ENCODE data around the gene AURKAIP1.
A peak's percentile ranks its signal among the peaks of the same experiment; 100 is the strongest.
"Not testable (repeated sequence)": the region's sequence is repeated elsewhere in the genome, so short reads cannot be mapped to it uniquely, and the experiment has no call there.

The AURKAIP1 gene

GRCh38 chr1:1385339-1385738 is 10.3 kb upstream of the AURKAIP1 start:
- DNase-seq = not testable (repeated sequence)

DNA sequence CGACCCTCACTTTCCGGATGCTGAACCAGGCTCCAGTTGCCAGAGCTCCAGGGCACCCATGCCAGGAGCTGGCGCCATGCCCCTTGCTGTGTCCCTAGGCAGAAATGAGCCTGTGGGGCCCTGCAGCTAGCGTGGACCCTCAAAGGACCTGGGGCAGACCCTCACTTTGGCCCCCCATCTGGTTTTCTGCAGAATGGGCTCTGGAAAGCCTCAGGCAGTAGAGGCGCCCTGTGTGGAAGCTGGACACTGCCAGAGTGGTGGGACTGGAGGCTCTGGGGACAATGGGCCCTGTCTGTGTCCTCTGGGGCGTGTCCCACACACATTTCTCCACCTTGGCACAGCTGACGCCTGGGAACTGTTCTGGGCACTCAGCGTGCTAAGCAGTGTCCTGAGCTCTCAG is 6.3 kb upstream of the AURKAIP1 start:
- no peak for DNase-seq

DNA sequence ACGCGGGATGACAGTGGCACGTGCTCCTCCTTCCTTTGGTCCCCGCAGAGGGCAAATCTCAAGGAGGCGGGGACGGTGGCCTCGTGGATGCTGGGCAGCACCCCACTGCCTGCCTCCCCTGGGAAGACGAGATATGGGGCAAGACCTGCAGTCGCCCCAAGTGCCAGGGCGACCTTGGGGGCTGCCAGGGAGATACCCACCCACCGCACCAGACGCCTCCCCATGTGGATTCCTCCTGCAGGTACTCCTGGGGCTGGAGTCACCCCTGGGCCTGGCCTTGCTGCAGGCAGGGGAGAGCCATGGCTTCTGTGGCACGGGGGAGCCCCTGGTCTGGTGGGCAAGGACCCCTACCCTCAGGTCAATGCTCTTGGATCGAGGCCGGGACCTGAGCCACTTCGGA is 5.9 kb upstream of the AURKAIP1 start:
- DNase-seq = no peak

GRCh38 chr1:1377540-1378205 is 2.7 kb upstream of the AURKAIP1 start:
- DNase-seq = no peak

GRCh38 chr1:1376551-1377226 is 1.7 kb upstream of the AURKAIP1 start:
- DNase-seq = no peak

GRCh38 chr1:1374589-1374928 is 448 bp downstream of the AURKAIP1 start:
- no peak for DNase-seq

DNA sequence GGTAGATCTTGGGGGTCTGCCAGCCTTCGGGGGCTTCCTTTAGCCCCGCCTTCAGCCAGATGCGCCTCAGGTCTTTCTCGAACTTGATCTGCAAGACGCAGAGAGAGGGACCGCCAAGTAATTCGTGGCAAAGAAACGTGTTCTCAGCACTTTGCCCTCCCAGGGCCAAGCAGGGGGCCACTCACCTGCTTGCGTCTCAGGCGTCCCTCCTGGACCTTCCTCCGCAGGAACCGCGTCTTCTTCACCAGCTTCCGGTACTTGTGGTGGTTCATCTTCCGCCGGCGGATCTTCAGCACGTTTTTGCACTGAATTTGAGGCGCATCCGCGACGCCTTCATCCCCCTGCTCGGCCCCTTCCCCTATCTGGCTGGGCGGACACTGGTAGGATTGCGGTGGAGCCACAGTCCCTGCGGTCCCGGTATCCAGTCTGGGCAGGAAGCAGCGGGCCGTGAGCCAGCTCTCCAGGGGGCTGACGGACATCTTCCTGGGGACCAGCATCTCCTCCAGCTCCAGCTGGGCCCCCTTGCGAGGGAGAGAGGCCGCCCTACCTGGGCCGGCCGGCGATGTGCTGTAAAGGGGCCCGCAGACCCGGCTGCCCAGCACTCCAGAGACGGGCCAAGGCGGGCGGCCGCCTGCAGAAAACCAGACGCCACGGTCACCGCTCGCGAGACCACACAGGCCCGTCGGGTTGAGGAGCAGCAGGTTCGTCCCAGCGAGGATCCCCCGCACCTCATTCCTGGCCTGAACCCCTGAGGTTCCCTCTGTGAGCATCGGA is 1.0 kb downstream of the AURKAIP1 start:
- DNase-seq = no peak

- no peak for DNase-seq
Measured at GRCh38 chr1:1373051-1373814, 1.8 kb downstream of the AURKAIP1 start.

- peak; percentile 86 for DNase-seq
Measured at GRCh38 chr1:1371746-1372711, 3.0 kb downstream of the AURKAIP1 start.

- peak; percentile 45 for DNase-seq
Measured at GRCh38 chr1:1371364-1371745, 3.7 kb downstream of the AURKAIP1 start.

DNA sequence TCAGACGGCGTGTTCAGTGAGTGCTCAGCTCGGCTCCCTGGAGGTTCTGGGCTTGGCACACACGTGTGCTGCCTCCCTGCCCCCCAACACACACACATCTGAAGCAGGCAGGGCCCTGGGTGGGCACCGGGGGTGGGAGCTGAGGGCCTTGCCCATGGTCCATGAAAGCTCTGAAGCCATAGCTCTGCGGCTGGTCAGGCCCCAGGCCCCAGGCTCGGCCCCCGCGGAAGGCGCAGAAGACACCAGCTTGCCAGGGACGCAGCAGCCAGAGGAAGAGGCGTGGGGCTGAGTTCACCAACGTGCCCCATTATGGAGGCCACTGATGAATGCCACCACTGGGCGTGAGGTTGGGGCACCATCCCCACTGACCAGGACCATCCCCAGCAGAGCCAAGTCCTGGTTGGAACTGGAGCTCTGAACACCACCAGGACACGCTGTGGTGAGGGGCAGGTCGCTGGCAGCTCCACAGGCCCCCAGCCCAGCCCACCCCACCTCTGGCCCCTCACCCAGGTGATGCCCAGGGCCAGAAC is 4.2 kb downstream of the AURKAIP1 start:
- DNase-seq = no peak

- not testable (repeated sequence) for DNase-seq
Measured at GRCh38 chr1:1370094-1370493, 4.9 kb downstream of the AURKAIP1 start.

- no peak for DNase-seq
Measured at GRCh38 chr1:1367315-1367714, 7.7 kb downstream of the AURKAIP1 start.

- DNase-seq = no peak
Measured at GRCh38 chr1:1366699-1367066, 8.3 kb downstream of the AURKAIP1 start.

GRCh38 chr1:1365875-1366698 is 8.9 kb downstream of the AURKAIP1 start:
- DNase-seq = no peak

GRCh38 chr1:1364266-1364665 is 10.7 kb downstream of the AURKAIP1 start:
- no peak for DNase-seq

DNA sequence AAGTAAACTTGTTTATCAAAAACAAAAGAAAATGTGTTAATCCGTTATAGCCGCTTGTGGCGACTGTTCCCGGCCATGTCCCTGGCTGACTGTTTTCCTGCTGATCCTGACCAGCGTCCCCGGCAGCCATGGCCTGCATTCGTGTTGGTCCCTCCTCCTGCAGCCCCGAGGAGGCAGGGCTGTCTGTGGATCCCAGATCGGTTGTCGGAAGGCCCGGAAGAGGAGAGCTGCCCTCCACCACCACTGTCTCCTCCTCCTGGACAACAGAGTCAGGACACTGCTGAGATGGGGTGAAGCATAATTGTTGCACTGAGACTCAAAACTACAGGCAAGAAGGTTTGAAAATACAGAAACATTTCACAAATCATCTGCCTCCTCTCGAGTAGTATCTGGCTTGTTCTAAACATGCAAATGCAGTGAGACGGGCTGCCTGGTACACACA is 13.0 kb downstream of the AURKAIP1 start:
- no peak for DNase-seq

DNA sequence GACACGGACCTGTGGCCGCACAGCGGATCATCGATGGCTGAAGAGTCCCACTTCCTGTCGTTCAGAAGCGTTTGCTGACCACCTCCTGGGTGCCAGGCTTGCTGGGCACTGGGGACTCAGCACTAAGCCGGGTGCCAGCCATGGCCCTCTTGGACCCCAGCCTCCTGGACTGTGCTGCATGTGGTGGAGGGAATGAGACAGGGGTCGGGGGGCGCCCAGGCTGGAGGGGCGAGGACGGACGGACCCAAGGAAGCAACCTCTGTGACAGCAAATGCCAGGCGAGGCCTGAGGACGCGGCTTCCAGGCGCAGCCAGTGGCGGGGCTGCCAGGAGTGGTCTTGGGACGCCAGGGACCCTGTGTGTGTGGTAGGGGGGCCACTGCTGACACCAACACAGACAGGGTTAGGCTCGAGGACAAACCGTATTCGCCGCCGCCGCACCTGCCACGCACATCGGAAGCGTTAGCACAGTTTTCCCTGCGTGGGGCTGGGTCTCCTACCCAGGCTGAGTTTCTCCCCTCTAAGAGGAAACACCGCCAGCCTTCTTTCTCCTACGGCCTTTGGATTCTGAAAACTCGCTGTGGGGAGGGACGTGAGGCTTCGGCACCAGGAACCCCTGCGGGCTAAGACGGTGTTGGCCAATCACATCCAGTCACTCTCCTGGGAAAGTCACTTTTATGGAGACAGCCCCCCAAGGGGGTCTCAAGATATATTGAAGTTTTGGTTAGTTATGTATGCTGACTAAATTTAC is 13.6 kb downstream of the AURKAIP1 start:
- DNase-seq = no peak

GRCh38 chr1:1360506-1361169 is 14.4 kb downstream of the AURKAIP1 start:
- no peak for DNase-seq

Data from CD4-positive, alpha-beta T cell treated with Interleukin-17A for 4 hours (primary cell).